Stimulated activated CD4-positive, alpha-beta T cell treated with anti-CD3 and anti-CD28 coated beads, Interleukin-2, amount 100 ng/mL, for 4 hours (primary cell): Measurements from ENCODE around the gene MTA1.
A peak's percentile ranks its signal among the peaks of the same experiment; 100 is the strongest.

Experiments
- DNase-seq: peaks from one replicate; pipeline ENCODE4 v3.0.0-alpha.2; 2020; ENCODE audit warnings: low read depth

The MTA1 gene

DNA sequence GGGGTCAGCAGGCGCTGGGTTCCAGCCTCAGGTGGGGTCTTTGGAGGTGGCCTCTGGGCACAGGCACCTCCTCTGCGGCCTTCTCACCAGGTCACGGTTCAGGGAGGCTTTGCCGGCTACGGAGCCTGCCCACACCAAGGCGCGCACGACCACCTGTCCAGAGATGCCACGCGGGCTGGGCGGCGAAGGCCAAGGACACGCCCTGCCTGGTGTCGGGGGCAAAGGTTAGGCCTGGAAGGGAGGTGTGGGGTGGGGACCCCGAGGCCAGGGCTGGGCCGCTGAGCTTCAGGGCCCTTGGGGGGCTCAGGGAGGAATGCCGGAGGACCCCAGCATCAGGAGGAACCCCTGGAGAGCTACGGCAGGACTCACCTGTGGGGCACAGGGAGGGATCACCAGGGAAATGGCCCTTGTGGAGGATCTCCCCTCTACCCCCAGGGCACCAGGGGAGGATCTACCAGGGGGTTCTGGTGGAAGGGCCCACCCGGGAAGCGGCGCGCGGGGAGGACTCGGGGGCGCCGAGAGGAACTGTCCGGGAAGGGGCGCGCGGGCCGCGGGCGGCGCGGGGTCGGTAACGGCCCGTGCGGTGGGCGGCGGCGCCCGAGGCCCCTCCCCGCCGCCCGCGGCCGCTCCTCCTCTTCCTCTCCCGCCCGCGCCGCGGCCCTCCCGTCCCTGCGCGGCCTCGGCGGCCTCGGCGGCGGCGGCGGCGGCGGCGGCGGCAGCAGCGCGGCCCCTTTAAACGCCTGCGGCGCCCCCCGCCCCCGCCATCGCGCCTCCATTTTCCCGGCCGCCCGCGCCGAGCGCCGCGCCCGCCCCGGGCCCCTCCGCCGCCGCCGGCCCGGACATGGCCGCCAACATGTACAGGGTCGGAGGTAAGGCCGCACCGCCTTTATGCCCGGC, at the start of gene MTA1:
TSS of gene MTA1 (plus strand) at position 633 of the 897 bp plus-strand sequence. CDS start at position 842, 209 bp downstream.
- peak; percentile 45 for DNase-seq

DNA sequence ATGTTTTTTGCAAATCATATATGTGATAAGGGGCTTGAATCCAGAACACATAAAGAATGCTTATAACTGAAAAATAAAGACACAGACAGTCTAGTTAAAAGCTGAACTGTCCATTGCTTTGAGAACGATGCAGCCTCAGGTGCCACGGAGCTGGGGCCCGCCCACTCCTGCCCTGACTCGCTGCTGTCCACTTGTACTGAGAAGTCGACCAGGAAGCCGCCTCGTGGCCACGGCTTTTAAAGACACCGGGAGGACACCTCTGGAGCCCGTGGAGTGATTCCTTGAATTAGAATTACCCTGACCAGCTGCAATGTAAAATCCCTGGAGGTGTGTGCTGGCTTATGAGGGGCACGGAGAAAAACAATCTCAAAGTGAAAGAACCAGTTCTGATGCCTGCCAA, 45.2 kb upstream of the MTA1 start:
- no peak for DNase-seq

DNA sequence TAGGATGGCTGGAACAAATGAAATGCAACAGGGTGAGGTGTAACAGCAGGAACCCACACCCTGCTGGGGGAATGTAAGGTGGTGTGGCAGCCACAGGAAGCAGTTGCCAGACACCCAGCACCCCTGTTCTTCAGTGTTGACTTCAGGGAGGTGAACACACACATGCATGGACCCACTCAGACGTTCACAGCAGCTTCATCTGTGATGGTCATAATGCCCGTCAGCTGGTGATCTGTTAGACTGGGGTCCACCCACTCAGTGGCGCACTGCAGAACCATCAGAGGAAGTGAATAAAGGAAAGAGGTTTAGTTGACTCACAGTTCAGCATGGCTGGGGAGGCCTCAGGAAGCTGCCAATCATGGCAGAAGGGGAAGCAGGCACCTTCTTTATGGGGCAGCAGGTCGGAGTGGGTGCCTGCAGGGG, 44.0 kb upstream of the MTA1 start:
- DNase-seq, result peak; percentile 11

DNA sequence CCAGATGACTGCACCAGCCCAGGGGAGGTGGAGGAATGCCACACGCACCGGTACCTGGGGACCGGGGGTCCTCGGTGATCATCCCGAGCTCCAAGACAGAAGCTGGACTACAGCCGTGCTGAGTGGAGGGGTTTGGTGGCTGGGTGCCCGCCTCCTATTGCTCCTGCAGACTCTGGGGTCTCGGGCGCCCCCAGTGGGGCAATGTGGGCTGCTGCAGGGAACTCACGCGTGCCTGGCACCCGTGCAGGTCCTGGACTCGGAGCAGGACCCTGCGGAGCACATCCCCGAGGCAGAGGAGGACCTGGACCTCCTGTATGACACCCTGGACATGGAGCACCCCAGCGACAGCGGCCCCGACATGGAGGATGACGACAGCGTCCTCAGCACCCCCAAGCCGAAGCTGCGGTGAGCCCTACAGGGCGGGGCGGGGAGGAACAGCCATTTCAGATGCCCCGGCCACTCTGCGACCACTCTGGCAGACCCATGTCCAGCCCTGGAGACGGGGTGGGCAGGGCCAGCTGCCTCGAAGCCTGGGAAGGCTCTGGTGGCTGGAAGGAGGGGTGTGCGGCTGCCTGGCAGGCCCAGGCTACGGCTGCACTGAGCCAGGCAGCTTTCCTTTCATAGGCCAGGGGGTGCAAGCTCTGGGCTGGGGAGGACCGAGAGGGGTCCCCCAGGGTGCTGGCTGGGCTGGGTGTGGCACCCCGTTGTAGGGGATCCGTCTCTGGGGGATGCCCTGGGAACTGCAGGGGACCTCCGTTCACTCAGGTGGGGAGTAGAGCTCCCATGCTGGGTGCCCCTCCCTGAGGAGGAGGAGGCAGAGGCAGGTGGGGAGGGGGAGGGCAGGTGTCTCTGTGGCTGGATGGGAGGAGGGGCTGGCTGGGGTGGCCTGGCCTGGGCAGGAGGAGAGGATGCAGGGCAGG, 42.8 kb upstream of the MTA1 start:
- DNase-seq, result no peak

DNA sequence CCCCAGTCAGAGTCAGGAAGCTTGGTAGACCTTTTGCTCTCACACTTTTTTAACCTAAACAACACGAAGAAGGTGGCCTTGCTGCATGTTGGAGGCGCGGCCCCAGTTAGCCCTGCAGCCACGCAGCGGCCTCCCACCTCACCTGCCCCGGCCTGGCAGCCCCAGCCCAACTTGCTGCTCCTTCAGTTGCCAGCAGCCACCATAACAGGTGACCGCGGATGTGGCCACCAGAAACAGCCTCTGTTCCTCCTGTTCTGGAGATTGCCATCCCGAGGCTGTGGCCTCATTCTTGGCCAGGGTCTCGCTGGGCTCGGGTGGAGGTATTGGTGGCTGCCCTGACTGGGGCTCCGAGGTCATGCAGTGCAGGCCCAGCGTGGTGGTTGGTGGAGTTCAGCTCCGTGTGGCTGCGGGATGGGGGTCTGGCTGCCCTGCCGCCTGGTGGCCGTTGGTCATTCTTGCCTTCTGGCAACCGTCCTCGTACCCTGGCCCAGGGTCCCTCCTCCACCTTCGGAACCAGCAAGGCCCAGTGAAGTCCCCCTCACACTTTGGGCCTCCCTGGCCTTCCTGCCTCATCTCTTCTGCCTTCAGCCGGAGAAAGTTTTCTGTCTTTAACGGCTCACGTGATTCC, 42.0 kb upstream of the MTA1 start:
- no peak for DNase-seq

DNA sequence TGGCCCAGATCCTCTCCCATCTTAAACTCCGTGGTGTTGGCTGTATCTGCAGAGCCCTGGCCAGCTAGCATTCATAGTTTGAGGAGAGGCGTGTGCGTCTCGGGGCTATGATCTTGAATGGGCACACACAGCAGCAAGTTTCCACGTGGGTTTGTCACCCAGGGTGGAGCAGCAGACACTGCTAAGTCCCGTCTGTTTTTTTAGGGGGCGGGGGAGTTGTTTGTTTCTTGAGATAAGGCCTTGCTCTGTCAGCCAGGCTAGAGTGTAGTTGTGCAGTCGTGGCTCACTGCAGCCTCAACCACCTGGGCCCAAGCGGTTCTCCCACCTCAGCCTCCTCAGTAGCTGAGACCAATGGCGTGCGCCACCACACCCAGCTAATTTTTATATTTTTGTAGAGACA, 41.4 kb upstream of the MTA1 start:
- no peak for DNase-seq

DNA sequence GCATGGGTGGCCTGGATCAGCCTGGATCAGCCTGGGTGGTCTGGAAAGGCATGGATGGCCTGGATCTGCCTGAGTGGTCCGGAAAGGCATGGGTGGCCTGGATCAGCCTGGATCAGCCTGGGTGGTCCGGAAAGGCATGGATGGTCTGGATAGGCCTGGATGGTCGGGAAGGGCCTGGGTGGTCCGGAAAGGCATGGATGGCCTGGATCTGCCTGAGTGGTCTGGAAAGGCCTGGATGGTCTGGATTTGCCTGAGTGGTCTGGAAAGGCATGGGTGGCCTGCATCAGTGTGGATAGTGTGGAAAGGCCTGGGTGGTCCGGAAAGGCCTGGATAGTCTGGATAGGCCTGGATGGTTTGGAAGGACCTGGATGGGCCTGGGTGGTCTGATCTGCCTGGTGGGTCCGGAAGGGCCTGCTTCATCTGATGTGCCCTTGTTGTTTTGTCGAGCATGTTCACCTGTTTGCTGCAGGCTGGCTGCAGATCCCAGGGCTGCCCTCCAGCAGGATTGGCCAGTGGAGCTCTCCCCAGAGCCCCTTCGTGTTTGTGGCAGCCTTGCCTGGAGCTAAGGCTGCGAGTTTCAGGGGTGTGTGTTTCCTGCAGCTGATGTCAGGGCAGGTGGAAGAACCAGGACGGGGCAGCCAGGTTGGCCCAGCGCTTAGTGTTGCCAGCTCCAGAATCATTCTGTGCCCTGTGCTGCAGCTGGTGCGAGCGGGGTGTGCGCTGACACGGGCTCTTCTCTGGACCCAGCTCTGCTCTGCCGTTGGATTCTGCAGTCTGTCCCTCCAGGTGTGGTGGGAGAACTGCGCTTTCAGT, 40.5 kb upstream of the MTA1 start:
- no peak for DNase-seq

DNA sequence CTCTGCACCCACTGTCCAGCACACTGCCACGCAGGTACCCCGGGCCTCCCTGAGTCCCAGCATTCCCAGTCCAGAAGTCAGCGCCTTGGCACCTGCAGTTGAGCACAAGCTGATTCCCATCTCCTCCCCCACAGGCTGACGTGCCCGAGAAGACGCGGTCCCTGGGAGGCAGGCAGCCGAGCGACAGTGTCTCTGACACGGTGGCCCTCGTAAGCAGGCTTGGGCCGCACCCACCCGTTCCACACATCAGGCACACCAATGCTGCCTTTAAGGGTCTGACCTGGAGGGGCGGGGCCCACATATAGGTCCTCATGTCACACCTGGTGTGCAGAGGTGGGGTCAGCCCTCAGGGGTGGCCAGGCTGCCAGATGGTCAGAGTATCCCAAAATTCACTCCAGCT, 39.7 kb upstream of the MTA1 start:
- DNase-seq, result no peak

DNA sequence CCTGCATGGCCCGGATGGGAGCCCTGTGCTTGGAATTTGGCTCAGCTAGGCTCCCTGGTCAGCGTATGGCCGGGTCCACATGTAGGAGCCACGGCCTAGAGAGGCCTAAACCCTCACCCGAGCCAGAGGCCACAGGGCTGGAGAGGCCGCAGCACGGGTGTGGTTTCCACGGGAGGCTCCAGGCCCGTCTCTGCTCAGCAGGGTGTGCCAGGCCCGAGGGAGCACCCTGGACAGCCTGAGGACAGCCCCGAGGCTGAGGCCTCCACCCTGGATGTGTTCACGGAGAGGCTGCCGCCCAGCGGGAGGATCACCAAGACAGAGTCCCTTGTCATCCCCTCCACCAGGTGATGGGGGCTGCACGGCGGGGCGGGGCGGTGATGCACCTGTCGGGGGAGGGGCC, 38.9 kb upstream of the MTA1 start:
- no peak for DNase-seq

DNA sequence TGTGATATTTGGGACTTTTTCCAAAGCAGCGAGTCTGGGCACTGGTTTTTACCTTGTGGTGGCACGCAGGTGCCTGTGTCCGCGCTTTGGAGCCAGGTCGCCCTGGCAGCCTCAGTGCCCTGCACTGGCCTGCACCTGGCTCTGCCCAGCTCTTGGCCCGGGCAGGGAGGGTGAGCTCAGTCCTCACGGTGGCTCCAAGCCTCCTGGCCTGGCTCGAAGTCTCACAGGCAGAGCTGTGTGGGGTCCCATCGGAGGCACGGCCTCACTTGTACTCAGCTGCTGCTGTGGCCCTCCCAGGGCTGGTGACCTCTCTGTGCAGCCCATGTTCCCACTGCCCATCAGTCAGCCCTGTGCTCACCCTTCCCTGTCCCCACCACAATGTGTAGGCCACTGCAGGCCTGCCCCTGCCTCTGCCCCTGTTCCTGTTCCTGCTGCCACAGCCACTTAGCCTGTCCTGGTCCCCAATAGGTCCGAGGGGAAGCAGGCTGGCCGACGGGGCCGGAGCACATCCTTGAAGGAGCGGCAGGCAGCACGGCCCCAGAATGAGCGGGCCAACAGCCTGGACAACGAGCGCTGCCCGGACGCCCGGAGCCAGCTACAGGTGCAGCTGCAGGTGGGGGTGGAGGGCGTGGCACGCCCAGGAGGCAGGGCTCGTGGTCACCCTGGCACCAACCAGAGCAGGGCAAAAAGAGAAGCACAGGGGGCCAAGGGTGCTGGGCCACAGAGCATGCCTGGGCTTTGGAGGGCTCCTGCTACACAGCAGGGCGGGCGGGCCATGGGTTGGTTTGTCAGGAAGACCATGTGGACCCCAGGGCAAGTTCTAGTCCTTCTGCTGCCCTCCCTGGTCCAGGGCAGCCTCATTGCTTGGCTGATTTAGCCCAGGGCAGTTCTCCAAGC, 37.9 kb upstream of the MTA1 start:
- DNase-seq, result no peak

DNA sequence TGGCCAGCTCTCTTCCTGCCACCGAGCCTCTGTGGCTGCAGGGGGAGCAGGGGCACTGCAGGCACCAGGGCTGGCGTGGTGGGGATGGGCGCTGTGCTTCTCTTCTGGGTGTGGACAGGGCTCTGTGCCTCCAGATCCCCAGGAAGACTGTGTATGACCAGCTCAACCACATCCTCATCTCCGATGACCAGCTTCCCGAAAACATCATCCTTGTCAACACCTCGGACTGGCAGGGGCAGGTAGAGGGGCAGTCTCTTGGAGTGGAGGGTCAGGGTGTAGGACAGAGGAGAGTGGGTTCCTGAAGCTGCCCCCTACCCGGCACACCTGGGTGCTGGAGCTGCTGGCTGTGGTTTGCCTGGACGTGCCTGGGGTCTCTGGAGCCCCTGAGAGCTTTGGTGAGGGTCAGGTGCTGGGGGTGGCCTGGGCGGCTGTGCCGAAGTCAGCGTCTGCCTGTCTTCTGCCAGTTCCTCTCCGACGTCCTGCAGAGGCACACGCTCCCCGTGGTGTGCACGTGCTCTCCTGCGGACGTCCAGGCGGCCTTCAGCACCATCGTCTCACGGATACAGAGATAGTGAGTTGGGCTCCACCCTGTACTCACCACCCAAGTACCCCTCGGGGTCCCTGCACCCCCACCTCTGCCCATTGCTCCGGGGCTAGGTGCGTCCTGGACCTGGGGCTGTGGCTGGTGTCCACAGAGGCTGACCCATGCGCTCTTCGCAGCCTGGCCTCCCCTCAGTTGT, 37.1 kb upstream of the MTA1 start:
- DNase-seq, result no peak

DNA sequence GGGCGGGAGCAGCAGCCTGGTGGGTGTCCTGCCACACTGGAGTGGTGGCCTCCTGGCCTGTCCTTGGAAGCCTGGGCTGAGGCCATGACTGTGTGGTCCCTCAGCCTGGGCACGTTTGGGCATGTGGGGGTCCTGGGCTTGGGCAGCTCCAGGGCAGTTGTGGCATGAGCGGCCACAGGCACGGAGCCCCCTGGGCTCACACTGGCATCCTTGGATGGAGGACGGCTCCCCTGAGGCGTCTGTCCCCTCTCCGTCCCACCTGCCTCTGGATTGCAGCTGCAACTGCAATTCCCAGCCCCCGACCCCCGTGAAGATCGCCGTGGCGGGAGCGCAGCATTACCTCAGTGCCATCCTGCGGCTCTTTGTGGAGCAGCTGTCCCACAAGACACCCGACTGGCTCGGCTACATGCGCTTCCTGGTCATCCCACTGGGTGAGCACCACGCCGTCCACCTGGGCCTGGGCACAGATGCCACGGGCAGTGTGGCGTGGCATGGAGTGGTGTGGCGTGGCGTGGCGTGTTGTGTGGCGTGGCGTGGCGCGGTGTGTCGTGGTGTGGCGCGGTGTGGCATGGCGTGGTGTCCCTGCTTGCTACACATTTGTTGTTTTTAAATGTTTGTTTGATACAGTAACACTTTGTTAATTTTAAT, 36.4 kb upstream of the MTA1 start:
- no peak for DNase-seq

DNA sequence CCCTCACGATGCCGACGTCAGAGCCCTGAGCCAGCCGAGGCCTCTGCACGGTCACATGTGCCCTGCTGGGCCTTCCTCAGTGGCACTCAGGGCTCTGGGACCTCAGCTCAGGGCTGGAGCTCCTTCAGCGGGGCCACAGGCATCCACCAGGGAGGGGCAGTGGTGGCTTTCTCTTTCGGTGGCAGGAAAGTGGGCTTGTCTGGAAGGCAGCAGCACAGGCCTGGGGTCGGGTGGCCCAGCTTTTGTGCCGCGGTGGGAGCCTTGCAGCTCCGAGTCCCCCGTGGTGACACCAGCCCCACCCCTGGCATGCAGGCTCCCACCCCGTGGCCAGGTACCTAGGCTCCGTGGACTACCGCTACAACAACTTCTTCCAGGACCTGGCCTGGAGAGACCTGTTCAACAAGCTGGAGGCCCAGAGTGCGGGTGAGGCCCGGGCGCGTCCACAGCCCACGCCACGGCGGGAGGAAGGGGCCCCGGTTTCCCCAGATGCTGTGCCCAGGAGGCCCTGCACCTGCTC, 35.5 kb upstream of the MTA1 start:
- no peak for DNase-seq

DNA sequence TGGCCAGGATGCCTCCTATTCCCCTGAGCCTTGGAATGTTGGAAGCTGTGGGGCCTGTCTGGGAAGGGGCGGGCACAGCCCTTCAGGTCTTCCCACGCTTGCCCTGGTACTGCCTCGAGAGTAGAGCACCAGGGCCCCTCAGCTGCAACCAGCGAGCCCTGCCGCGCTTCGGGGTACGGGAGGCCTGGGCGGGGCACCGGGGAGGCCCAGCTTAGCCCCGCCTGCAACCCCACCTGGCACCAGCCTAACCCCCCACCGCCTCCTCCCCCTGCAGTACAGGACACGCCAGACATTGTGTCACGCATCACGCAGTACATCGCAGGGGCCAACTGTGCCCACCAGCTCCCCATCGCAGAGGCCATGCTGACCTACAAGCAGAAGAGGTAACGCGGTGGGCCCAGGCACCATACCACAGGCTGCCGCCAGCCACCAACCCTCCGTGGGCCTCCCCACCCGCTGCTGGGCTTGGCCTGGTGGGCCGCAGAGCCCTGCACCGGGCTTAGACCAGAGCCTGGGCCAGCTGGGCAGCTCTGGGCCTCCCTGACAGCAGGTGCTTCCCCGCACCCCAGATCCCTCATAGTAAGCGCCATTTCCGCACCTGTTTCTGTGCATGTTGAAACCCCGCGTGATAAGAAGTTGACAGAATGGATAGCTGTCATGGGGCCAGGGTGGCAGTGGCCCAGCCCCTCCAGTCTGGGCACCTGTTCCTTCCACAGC, 34.9 kb upstream of the MTA1 start:
- DNase-seq, result no peak

DNA sequence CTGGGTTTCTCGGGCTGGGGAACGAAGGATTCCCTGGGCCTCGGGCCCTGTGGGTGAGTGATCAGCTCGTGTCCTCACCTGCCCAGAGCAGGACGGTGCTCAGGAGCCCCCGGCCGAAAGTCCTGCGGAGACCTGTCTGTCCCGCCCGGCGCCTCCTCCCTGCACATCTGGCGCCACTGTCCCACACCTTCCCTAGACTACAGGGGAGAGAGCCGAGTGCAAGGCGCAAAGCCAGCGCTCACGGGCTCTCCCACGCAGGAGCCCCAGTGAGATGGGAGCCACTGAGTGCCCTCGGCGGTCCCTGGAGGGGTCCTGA, 34.3 kb upstream of the MTA1 start:
- no peak for DNase-seq

DNA sequence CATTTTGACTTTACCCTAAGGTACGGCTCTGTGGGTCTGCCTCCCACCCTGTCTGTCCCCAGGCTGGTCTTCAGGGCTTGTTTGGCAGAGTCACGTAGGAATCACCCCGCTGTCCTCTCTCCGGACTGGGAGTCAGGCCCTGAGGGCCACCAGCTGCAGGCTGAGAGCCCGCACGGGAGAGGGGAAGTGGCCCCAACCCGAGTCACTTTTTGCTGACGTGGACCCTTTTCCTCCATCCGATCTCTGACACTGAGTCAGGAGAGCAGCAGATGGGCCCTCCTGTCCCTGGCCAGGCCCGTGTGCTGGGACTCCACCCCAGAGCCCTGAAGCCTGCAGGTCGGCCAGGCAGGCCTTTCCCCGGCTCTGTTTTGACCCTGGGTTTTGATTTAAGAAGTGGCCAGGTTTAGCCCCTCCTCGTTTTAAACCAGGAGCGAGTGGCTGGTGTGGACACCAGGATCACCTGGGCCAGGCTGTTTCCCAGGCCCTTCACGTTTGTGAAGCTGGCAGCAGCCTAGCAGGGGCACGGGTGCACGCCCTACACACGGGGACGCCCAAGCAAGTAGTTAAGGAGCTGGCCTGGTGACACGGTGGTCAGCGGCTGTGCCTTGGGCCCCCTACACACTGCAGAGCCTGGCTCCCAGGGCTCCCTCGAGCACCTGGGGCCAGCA, 33.8 kb upstream of the MTA1 start:
- no peak for DNase-seq

DNA sequence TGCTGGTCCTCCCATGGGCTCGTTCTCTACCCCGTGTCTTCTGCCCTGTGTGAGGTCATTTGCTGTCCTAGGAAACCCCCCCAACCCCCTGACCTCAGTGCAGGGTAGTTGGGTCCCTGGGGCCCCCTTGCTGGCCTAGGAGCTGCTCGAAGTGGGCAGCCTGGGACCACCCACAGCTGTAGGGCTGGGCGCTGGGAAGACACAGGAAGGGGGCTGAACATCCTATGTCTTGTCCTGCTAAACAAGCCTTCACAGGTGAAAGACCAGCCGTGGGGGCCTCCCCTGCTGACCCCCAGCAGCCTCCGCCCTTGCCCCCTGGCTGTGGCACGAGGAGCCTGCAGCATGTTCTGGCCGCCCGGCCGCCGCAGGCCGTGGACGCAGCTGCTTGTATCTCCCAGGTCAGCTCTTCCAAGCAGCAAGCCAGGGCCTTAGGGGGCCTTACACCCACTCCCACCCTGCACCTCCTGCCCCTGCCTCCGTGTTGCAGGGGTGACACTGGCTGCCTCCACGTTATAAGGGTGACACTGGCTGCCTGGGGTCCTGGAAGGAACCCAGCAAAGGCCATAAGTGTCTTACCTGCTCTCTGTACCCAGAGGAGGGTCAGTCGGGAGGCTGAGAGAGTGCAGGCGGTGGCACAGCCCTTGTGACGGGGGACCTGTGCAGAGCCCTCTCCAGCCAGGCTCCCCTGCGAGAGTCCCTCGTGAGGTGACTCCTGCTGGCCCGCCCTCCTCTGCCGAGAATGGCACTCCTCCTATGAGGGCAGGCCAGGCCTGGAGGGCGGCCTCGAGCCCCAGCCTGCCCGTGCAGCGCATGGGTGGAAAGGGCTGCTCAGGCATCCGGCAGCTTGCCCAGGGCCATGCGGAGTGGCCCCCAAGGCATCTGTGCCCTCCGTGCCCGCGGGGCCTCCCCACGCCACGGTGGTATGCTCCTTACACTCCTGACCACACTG, 32.8 kb upstream of the MTA1 start:
- DNase-seq, result no peak
